ENCODE measurements around the gene SCN3A.

DNA sequence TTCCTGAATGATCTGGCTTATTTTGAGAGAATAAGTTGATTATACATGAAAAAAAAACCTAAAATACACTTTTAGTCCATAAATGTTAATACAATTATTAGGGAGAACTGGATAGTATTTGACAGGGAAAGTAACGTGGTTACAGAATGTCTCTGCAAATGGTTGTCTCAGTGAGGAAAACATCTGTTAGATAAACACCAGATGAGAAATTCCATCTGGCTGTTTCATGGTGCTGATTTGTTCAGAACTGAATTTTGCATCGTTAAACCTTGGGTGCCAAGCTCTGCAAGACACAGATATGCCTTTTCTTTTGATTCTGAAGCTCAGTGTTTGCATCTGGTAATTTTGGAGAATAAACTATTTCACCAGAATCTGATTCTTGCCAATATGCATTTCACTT, 90.4 kb downstream of the SCN3A start:
- TF ChIP-seq, protein P1, sequence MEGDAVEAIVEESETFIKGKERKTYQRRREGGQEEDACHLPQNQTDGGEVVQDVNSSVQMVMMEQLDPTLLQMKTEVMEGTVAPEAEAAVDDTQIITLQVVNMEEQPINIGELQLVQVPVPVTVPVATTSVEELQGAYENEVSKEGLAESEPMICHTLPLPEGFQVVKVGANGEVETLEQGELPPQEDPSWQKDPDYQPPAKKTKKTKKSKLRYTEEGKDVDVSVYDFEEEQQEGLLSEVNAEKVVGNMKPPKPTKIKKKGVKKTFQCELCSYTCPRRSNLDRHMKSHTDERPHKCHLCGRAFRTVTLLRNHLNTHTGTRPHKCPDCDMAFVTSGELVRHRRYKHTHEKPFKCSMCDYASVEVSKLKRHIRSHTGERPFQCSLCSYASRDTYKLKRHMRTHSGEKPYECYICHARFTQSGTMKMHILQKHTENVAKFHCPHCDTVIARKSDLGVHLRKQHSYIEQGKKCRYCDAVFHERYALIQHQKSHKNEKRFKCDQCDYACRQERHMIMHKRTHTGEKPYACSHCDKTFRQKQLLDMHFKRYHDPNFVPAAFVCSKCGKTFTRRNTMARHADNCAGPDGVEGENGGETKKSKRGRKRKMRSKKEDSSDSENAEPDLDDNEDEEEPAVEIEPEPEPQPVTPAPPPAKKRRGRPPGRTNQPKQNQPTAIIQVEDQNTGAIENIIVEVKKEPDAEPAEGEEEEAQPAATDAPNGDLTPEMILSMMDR (IDR thresholded peaks at IDR 0.05; ENCODE audit: low read depth, low read length, poor library complexity, severe bottlenecking) = no peak
- no peak for TF ChIP-seq EZH2phosphoT487 (IDR thresholded peaks at IDR 0.05; ENCODE audit: borderline replicate concordance, low read length)

Data from DOHH2 (cell line).